Measurements from ENCODE around the gene RAB3GAP1.
"Not testable (repeated sequence)": the region's sequence is repeated elsewhere in the genome, so short reads cannot be mapped to it uniquely, and the experiment has no call there.

The RAB3GAP1 gene

DNA sequence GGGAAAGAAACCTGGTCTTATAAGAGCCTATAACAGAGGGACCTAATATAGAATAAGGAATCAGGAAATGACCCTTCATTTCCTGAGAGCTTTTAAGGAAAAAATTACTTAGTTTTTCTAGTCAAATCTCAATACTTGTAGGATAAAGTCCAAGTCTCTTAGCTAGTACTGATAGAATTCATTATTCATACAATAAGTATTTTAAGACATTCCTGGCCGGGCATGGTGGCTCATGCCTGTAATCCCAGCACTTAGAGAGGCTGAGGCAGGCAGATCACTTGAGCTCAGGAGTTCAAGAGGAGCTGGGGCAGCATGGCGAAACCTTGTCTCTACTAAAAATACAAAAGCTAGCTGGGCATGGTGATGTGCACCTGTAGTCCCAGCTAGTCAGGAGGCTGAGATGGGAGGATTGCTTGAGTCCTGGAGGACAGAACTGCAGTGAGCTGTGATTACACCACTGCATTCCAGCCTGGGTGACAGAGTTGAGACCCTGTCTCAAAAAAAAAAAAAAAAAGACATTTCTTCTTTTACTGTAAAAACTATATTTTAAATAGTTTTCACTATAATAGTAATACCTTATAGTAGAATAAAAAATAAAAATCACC, 3.2 kb downstream of the RAB3GAP1 start:
- DNase-seq, result no peak

DNA sequence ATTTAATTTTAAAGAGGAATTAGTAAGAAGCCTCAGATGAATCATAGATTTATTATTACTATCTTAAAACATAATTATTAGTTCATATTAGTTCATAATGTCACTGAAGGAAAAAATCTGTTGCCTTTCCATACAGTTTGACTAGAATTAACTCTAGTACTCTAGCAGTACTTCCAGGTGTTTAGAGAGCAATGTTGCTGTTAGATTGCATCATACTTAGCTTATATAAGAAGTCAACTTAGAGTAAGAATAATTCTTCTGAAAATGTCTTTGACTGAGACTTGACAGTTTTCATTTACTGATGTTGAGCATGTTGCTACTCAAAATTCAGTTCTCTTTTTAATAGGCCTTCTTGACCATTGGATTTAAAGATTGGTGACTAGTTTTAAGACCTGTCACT, 4.7 kb downstream of the RAB3GAP1 start:
- DNase-seq, result no peak

- DNase-seq, result no peak
Measured at GRCh38 chr2:135059577-135059976, 7.5 kb downstream of the RAB3GAP1 start.

GRCh38 chr2:135063210-135063609, 11.1 kb downstream of the RAB3GAP1 start:
- no peak for DNase-seq

- no peak for DNase-seq
Measured at GRCh38 chr2:135064149-135064548, 12.1 kb downstream of the RAB3GAP1 start.

DNA sequence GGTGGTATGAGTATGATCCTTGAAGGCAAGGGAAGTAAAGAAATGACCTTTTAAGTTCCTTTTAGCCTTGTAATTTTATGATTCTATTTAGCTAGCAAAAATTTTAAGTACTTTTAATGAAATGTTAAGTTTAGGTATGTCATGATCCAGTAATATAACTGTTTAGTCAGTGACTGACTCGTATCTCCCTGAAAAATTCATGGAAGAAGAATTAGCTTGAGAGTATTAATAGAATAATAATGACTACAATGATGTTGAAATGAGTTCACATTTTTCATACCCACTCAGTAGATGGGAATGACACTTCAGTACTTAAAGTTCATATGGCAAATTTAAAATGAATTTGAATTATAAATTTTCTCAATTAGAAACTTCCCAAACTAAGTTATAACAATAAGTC, 14.6 kb downstream of the RAB3GAP1 start:
- no peak for DNase-seq

- DNase-seq, result no peak
Measured at GRCh38 chr2:135072125-135072997, 20.3 kb downstream of the RAB3GAP1 start.

DNA sequence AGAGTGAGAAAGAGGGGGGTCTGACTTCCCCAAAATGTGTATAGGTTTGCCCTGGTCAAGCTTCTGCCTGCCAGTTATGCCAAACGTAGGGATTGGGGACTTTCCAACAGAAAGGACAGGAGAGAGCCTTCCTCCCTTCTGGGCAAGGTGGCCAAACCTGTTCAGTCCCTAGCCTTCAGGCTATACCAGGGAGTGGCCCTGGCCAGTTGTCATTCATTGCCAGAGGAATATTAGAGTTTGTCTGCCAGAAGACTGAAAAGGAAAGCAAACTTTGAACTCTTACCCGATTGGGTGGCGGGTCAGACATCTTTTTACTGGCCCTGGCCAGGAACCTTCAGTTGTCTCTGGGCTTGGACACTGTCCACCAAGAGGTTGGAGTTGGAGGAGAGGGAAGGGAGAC, 22.1 kb downstream of the RAB3GAP1 start:
- DNase-seq, result no peak

- DNase-seq, result no peak
Measured at GRCh38 chr2:135076556-135076955, 24.5 kb downstream of the RAB3GAP1 start.

- no peak for DNase-seq
Measured at GRCh38 chr2:135078417-135078816, 26.3 kb downstream of the RAB3GAP1 start.

DNA sequence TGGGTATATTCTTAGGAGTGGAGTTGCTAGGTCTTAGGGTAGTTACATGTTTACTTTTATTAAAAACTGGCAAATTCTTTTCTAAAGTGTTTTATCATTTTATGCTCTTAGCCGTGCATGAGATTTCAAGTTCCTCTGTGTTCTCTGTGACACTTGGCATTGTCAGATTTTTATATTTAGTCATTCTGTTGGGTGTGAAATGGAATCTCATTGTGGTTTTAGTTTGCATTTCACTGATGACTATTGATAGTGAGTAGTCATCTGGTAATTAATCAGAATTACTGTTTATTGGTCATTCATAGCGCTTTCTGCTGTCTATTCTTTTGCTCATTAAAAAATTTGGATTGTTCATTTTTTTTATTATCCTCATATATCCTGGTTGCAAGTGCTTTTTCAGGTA, 34.1 kb downstream of the RAB3GAP1 start:
- no peak for DNase-seq

- DNase-seq, result not testable (repeated sequence)
Measured at GRCh38 chr2:135089597-135089996, 37.5 kb downstream of the RAB3GAP1 start.

GRCh38 chr2:135091681-135092080, 39.6 kb downstream of the RAB3GAP1 start:
- DNase-seq, result no peak

- DNase-seq, result no peak
Measured at GRCh38 chr2:135093193-135093592, 41.1 kb downstream of the RAB3GAP1 start.

DNA sequence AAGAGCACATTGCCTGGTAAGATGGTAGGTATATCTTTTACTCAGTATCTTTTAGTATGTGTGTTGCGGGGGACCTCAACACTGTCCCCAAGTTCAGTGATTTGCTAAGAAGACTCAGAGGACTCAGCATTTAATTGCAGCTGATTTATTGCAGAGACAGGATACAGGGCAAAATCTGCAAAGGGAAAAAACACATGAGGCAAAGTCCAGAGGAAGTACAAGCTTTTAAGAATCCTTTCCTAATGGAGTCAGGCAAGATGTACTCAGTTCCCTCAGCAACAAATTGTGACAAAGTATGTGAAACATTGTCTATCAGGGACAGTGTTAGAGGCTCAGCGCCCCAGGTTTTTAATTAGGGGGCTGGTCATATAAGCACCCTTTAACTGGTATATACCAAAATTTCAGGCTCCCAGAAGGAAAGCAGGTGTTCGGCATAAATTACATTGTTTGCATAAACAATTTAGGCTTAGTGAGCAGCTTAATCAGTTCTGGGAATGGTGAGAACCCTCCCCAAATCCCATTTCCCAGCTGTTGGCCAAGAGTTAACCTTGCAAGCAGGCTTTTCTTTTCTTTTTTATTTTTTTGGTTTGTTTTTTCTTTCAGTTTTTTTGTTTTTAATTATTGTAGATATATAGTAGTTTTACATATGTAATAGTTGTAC, 41.7 kb downstream of the RAB3GAP1 start:
- no peak for DNase-seq

- DNase-seq, result no peak
Measured at GRCh38 chr2:135094508-135094907, 42.4 kb downstream of the RAB3GAP1 start.

- DNase-seq, result no peak
Measured at GRCh38 chr2:135095591-135095990, 43.5 kb downstream of the RAB3GAP1 start.

DNA sequence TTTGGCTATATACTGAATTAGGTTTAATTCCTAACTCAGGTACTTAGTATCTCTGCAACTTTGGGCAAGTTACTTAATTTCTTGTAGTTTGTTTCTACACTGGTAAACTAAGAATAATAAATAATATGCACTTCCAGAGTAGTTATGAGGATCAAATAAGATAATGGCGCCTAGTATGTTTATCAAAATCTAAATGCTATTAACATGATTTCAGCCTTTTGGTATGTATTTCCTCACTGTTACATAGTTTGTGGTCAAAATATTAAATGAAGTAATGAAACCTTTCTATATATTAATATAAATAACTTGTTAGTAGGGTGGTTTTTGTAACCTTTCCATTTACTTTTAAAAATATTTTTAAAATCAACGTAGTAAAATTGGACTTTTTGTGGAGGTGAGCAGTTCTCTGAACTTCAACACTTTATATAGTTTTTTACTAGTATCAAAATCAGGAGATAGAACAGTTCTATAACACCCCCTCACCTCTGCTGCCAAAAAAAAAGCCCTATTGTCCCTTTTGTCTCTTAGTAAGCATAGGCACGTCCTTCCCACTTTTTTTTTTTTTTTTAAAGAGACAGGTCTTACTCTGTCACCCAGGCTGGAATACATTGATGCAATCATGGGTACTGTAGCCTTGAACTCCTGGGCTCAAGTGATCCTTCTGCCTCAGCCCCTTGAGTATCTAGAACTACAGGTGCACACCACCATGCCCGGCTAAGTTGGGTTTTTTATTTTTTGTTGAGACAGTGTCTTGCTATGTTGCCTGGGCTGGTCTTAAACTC, 44.8 kb downstream of the RAB3GAP1 start:
- no peak for DNase-seq

GRCh38 chr2:135097532-135098231, 45.6 kb downstream of the RAB3GAP1 start:
- DNase-seq, result no peak

- no peak for DNase-seq
Measured at GRCh38 chr2:135099802-135100483, 47.9 kb downstream of the RAB3GAP1 start.

DNA sequence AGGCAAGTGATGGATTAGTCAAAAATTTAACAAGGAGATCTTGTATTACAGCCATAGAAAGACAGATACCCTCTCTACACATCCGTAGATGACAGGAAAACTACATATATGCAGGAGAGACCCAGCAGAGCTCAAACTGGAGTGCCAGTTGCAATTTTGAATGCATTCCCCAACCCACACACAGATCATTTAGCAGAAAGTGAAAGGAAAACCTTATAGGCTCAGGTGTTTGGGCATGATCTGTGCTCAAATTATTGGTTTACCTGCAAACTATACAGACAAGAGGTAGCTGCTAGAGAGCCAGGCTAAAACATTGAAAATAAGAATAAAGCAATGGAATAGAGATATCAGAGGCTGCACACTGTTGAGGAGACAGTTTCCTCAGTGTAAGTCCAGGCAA, 51.8 kb downstream of the RAB3GAP1 start:
- no peak for DNase-seq

Measured in GOT3 (cell line).